ENCODE data around the gene TTC19. TPM values are rescaled to one million over a fixed set of nuclear protein-coding genes. Genes with fewer than 3 reads are reported as not detected.

The TTC19 gene
- total RNA-seq, 1 experiment from 2014 or later, result 28.4 TPM

GRCh38 chr17:15973016-15973415 is 26.6 kb upstream of the TTC19 start:
- peak overlapping the region; percentile 29; the same call in 1 of the 2 replicates for H3K27ac ChIP-seq (ENCODE audit: low read length)
- DNase-seq (ENCODE audit: low read depth, low spot score), result no peak
- H3K9me3 ChIP-seq (ENCODE audit: control insufficient read depth, insufficient read depth, low read depth, low read length), result no peaks in the 10 kb centered on the region
- peaks cover 32% of the 10 kb centered on the region for H3K4me1 ChIP-seq (ENCODE audit: control insufficient read depth, insufficient read depth, low read length)
- no peak; the same call in 1 of the 2 replicates for ATAC-seq
- no peak overlapping the region for H3K4me3 ChIP-seq (ENCODE audit: low read depth in 2 of 2, low read length in 2 of 2)
- peaks cover 2% of the 10 kb centered on the region; the same call in 1 of the 2 replicates for H3K36me3 ChIP-seq (ENCODE audit: control insufficient read depth, insufficient read depth, low read length)
- H3K27me3 ChIP-seq (ENCODE audit: control insufficient read depth, insufficient read depth, low read length), result no peaks in the 10 kb centered on the region
- no peak for TF ChIP-seq SIN3A (IDR thresholded peaks at IDR 0.05; ENCODE audit: borderline replicate concordance, insufficient read depth, low read depth, low read length)
- TF ChIP-seq POLR2AphosphoS5 (IDR thresholded peaks at IDR 0.05; ENCODE audit: low read depth, low read length), result no peak
- TF ChIP-seq CTCF (IDR thresholded peaks at IDR 0.05), result no peak
- in situ Hi-C loops (cut with HindIII; ENCODE audit: low pct_unique_long_range_greater_than_20kb, low sequenced_read_pairs) (no loop called here), intact Hi-C loops (cut with micrococcal nuclease; ENCODE audit: unreplicated experiment) (no loop called here)
- CTCF ChIA-PET, result no interaction called here
- no TSS peak for BruUV-seq (replicated peaks)
- POLR2A ChIA-PET, result no interaction called here

GRCh38 chr17:15973834-15974233 is 25.8 kb upstream of the TTC19 start:
- intact Hi-C loops (cut with micrococcal nuclease; ENCODE audit: unreplicated experiment), result no loop called here
- in situ Hi-C loops (cut with HindIII; ENCODE audit: low pct_unique_long_range_greater_than_20kb, low sequenced_read_pairs), result no loop called here
- CTCF ChIA-PET, result no interaction called here
- BruUV-seq (replicated peaks), result no TSS peak
- ATAC-seq (no peak), DNase-seq (ENCODE audit: low read depth, low spot score) (no peak)
- Histone ChIP-seq H3K27me3 (ENCODE audit: control insufficient read depth, insufficient read depth, low read length) (no peaks in the 10 kb centered on the region), H3K4me1 (ENCODE audit: control insufficient read depth, insufficient read depth, low read length) (peaks cover 30% of the 10 kb centered on the region), H3K36me3 (ENCODE audit: control insufficient read depth, insufficient read depth, low read length) (peaks cover 2% of the 10 kb centered on the region; the same call in 1 of the 2 replicates), H3K9me3 (ENCODE audit: control insufficient read depth, insufficient read depth, low read depth, low read length) (no peaks in the 10 kb centered on the region), H3K27ac (ENCODE audit: low read length) (0 out of 2 replicates have a peak overlapping the region, but pooled peaks have one; percentile 39), H3K4me3 (ENCODE audit: low read depth in 2 of 2, low read length in 2 of 2) (no peak overlapping the region)
- POLR2A ChIA-PET, result no interaction called here
- TF ChIP-seq REST (IDR thresholded peaks at IDR 0.05; ENCODE audit: insufficient read depth in 1 of 2, low read depth in 2 of 2, low read length in 1 of 2), result no peak
- TF ChIP-seq POLR2AphosphoS5 (IDR thresholded peaks at IDR 0.05; ENCODE audit: low read depth, low read length), result no peak
- TF ChIP-seq SIN3A (IDR thresholded peaks at IDR 0.05; ENCODE audit: borderline replicate concordance, insufficient read depth, low read depth, low read length), result no peak
- no peak for TF ChIP-seq CTCF (IDR thresholded peaks at IDR 0.05)
- no peak for TF ChIP-seq TCF7L2 (IDR thresholded peaks at IDR 0.05; ENCODE audit: low read depth, low read length)

All from Panc1 (cell line).